Measurements from ENCODE around the gene FTSJ1.

The FTSJ1 gene

DNA sequence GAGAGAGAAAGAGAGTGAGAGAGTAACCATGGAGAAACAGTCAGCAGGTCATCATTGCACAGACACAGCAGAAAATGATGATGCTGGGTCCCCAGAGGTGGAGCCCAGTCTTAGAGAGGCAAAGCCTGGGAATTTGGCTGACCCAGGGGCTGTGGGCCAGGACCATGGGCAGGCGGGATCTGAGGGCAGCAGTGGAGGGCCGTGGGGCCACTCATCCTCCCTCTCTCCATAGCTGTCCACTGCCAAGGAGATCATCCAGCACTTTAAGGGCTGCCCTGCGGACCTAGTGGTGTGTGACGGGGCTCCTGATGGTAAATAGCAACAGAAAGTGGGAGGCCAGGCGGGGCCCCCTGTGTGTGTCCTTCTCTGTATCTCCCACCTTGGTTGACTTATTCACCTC lies 2.8 kb downstream of the FTSJ1 start:
- TF ChIP-seq, protein P1, sequence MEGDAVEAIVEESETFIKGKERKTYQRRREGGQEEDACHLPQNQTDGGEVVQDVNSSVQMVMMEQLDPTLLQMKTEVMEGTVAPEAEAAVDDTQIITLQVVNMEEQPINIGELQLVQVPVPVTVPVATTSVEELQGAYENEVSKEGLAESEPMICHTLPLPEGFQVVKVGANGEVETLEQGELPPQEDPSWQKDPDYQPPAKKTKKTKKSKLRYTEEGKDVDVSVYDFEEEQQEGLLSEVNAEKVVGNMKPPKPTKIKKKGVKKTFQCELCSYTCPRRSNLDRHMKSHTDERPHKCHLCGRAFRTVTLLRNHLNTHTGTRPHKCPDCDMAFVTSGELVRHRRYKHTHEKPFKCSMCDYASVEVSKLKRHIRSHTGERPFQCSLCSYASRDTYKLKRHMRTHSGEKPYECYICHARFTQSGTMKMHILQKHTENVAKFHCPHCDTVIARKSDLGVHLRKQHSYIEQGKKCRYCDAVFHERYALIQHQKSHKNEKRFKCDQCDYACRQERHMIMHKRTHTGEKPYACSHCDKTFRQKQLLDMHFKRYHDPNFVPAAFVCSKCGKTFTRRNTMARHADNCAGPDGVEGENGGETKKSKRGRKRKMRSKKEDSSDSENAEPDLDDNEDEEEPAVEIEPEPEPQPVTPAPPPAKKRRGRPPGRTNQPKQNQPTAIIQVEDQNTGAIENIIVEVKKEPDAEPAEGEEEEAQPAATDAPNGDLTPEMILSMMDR (IDR thresholded peaks at IDR 0.05; ENCODE audit: extremely low read depth, missing control alignments) = no peak
- no peak for DNase-seq (ENCODE audit: low spot score)

DNA sequence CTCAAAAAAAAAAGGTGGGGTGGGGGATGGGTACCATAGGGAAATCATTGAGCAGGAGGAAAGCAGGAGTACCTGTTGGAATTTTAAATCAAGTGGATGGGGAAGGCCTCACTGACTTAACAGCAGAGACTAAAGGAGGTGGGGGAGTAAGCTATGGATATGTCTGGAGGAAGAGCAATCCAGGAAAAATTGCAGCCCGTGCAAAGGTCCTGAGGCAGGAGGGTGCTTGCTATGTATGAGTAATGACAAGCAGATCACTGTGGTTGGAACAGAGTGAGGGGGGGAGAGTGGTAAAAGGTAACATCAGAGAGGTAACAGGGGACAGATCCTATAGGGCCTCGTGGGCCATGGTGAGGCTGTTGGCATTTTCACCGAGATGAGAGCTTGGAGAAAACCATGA lies 4.1 kb downstream of the FTSJ1 start:
- no peak for DNase-seq (ENCODE audit: low spot score)
- TF ChIP-seq, protein P1 (IDR thresholded peaks at IDR 0.05; ENCODE audit: extremely low read depth, missing control alignments) = no peak

DNA sequence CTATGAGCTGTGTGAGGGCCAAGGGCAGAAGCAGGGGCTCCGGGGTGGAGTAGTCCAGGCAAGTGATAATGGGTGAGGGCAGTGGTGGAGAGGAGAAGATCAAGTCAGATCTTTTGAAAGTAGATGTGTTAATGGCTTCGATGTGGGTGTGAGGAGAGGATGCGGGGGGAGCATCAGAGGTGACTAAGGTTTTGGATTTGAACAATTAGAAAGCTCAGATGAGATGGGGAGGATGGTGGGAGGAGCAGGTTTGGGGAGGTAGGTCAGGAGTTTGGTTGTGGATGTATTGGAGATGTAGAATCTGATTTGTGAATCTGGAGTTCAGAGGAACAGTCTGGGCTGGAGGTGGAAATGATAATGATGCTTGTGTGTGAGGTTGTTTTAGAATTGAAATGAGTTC lies 4.6 kb downstream of the FTSJ1 start:
- DNase-seq (ENCODE audit: low spot score) = no peak
- TF ChIP-seq, protein P1 (IDR thresholded peaks at IDR 0.05; ENCODE audit: extremely low read depth, missing control alignments) = no peak

DNA sequence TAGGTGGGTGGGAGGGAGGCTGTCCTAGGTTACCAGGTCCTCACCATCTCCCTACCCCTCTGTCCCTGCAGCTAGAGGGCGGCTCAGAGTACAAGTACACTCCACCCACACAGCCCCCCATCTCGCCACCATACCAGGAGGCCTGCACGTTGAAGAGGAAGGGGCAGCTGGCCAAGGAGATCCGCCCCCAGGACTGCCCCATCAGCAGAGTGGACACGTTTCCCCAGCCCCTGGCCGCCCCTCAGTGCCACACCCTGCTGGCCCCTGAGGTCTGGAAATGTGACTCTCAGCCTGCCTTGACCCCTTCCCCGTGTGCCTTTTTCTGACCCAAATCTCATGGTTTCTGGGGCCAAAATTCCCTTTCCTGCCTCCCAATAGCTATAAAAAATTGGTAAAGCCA lies 6.5 kb downstream of the FTSJ1 start:
- DNase-seq (ENCODE audit: low spot score) = no peak
- TF ChIP-seq, protein P1 (IDR thresholded peaks at IDR 0.05; ENCODE audit: extremely low read depth, missing control alignments) = no peak

DNA sequence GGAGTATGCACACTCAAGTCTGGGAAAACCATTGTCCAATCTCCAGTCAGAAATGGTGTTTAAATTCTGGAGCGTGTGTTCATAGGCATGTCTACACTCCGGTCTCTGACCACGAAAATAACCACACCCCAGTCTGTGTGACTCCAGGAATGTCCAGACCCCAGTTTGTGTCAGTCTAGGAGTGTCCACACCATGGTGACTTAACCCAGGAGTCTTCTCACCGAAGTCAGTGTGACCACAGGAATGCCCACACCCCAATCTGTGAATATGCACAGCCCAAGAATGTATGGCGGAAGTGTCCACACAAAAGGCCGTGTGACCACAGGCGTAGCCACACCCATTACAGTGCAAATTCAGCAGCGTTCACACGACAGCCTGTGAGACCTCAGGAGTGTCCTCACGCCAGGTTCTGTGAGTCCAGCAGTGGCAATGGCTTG lies 11.4 kb downstream of the FTSJ1 start:
- DNase-seq (ENCODE audit: low spot score) = no peak
- TF ChIP-seq, protein P1 (IDR thresholded peaks at IDR 0.05; ENCODE audit: extremely low read depth, missing control alignments) = no peak

DNA sequence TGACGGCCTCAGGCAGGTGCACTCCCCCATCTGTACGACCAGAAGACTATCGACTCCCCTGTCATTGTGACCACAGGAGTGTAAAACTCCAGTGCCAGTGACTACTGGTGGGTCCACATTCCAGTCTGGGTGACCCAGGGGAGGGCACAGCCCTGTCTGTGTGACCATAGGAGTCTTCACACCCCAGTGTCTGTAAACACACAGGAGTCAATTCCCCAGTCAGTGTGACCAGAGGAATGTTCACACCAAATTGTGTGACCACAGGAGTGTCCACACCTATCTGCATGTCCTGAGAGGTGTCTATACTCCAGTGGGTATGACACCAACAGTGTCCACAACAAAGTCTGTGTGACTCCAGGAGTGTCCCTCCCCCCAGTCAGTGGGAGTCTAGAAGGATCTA lies 12.0 kb downstream of the FTSJ1 start:
- no peak for DNase-seq (ENCODE audit: low spot score)
- TF ChIP-seq, protein P1 (IDR thresholded peaks at IDR 0.05; ENCODE audit: extremely low read depth, missing control alignments) = no peak

DNA sequence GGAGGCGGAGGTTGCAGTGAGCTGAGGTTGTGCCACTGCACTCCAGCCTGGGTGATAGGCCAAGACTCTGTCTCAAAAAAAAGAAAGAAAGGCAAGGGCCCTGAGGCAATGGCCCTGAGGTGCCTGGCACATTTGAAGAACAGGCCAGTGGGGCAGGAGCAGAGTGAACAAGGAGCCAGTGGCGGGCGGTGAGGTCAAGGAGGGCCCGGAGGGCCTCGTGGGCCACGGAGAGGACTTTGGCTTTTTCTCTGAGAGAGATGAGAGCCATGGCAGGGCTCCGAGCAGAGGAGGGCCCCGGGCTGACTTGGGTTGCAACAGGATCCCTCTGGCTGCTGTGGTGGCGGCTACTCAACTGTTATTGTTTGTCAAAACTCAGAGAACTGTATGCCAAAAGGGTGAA lies 13.3 kb downstream of the FTSJ1 start:
- TF ChIP-seq, protein P1 (IDR thresholded peaks at IDR 0.05; ENCODE audit: extremely low read depth, missing control alignments) = no peak
- no peak for DNase-seq (ENCODE audit: low spot score)
